ENCODE data around the gene ABLIM2. TPM values are rescaled to one million over a fixed set of nuclear protein-coding genes. Genes with fewer than 3 reads are reported as not detected.

The ABLIM2 gene
- total and polyA plus RNA-seq, 10 of the 15 experiments (the other 5 are each of a cell fraction or from before 2014, with no cell fraction given) = 0.03 to 0.15 (median 0.05) TPM; not detected in 7

DNA sequence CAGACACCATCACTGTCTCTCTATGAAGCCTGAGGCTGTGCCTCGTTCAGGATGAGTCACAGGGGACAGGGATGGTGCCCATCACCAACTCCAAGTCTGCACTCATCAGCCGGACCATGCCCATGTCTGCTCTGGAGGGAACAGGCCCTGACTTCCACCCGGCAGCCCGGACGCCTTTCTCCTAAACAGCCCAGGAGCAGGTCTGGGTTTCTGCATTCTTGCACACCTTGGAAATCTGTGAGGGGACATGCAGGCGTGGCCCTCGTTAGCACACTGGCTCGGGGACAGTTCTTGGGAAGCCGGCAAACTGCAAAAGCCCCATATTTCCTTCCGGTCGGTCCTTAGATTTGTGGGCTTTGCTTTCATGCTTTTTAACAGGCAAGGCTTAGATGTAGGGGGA lies 151.0 kb downstream of the ABLIM2 start:
- no peaks in the 10 kb centered on the region for H3K9me3 ChIP-seq (replicated peaks; ENCODE audit: control insufficient read depth, insufficient read depth, low read length)
- no peaks in the 10 kb centered on the region for H4K20me1 ChIP-seq (ENCODE audit: control insufficient read depth, insufficient read depth)
- ChIA-PET POLR2A (no interaction called here), RAD21 (ENCODE audit: unreplicated experiment) (no interaction called here), CTCF (no interaction called here), SMC1A (ENCODE audit: uncharacterized antibody, unreplicated experiment) (no interaction called here)
- no TSS peak for BruUV-seq (replicated peaks)
- intact Hi-C loops (cut with micrococcal nuclease; ENCODE audit: unreplicated experiment) = no loop called here
- H3K4me2 ChIP-seq (ENCODE audit: control insufficient read depth, insufficient read depth) = no peak overlapping the region
- no peak overlapping the region for H3K27ac ChIP-seq (ENCODE audit: control insufficient read depth, insufficient read depth)
- no peaks in the 10 kb centered on the region for H3K36me3 ChIP-seq (ENCODE audit: control insufficient read depth in 2 of 2, insufficient read depth in 2 of 2, low read length in 1 of 2)
- H3K4me1 ChIP-seq (ENCODE audit: control insufficient read depth, insufficient read depth, low read length) = no peaks in the 10 kb centered on the region
- FAIRE-seq = no peak
- peaks cover 1 to 3% of the 10 kb centered on the region in 2 experiments; a peak in 3 of 4 replicates for H3K27me3 ChIP-seq (replicated peaks in 1 of 2; ENCODE audit: control insufficient read depth in 2 of 2, insufficient read depth in 2 of 2, low read length in 1 of 2)
- no peaks in the 10 kb centered on the region for H3K79me2 ChIP-seq (ENCODE audit: control insufficient read depth, insufficient read depth, low read length)
- 50% methylated on average over 11 of the region's 11 CpGs for WGBS (ENCODE audit: insufficient coverage, insufficient replicate concordance, low lambda C conversion rate, missing lambda C conversion rate)
- no peak overlapping the region for H3K9ac ChIP-seq (ENCODE audit: control insufficient read depth, insufficient read depth, low read length)
- TF ChIP-seq ZNF384 (IDR thresholded peaks at IDR 0.05; ENCODE audit: borderline replicate concordance, low read depth, low read length) (no peak), NBN (IDR thresholded peaks at IDR 0.05) (no peak), ZNF217 (IDR thresholded peaks at IDR 0.05) (no peak), SRF (IDR thresholded peaks at IDR 0.05; ENCODE audit: low read depth in 2 of 2, low read length in 2 of 2) (no peak), ETV6 (conservative IDR thresholded peaks at IDR 0.05 in 1 of 2, IDR thresholded peaks at IDR 0.05 in 1 of 2; ENCODE audit: borderline replicate concordance in 1 of 2, low read depth in 1 of 2) (no peak), ZNF622 (IDR thresholded peaks at IDR 0.05) (no peak), ESRRA (IDR thresholded peaks at IDR 0.05; ENCODE audit: low read length) (no peak), JUND (IDR thresholded peaks at IDR 0.05; ENCODE audit: low read depth, low read length) (no peak), MEF2A (IDR thresholded peaks at IDR 0.05; ENCODE audit: insufficient read depth, low read depth, low read length) (no peak), GABPA (IDR thresholded peaks at IDR 0.05; ENCODE audit: low read depth) (no peak), SPI1 (IDR thresholded peaks at IDR 0.05; ENCODE audit: borderline replicate concordance, insufficient read depth, low read depth, low read length) (no peak)
- TF ChIP-seq, protein P1, sequence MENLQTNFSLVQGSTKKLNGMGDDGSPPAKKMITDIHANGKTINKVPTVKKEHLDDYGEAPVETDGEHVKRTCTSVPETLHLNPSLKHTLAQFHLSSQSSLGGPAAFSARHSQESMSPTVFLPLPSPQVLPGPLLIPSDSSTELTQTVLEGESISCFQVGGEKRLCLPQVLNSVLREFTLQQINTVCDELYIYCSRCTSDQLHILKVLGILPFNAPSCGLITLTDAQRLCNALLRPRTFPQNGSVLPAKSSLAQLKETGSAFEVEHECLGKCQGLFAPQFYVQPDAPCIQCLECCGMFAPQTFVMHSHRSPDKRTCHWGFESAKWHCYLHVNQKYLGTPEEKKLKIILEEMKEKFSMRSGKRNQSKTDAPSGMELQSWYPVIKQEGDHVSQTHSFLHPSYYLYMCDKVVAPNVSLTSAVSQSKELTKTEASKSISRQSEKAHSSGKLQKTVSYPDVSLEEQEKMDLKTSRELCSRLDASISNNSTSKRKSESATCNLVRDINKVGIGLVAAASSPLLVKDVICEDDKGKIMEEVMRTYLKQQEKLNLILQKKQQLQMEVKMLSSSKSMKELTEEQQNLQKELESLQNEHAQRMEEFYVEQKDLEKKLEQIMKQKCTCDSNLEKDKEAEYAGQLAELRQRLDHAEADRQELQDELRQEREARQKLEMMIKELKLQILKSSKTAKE (IDR thresholded peaks at IDR 0.05; ENCODE audit: low read depth, poor library complexity, severe bottlenecking) = no peak
- TF ChIP-seq, protein P2, sequence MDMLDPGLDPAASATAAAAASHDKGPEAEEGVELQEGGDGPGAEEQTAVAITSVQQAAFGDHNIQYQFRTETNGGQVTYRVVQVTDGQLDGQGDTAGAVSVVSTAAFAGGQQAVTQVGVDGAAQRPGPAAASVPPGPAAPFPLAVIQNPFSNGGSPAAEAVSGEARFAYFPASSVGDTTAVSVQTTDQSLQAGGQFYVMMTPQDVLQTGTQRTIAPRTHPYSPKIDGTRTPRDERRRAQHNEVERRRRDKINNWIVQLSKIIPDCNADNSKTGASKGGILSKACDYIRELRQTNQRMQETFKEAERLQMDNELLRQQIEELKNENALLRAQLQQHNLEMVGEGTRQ (IDR thresholded peaks at IDR 0.05; ENCODE audit: borderline replicate concordance, low read depth, low read length) = no peak
- TF ChIP-seq, protein P3, sequence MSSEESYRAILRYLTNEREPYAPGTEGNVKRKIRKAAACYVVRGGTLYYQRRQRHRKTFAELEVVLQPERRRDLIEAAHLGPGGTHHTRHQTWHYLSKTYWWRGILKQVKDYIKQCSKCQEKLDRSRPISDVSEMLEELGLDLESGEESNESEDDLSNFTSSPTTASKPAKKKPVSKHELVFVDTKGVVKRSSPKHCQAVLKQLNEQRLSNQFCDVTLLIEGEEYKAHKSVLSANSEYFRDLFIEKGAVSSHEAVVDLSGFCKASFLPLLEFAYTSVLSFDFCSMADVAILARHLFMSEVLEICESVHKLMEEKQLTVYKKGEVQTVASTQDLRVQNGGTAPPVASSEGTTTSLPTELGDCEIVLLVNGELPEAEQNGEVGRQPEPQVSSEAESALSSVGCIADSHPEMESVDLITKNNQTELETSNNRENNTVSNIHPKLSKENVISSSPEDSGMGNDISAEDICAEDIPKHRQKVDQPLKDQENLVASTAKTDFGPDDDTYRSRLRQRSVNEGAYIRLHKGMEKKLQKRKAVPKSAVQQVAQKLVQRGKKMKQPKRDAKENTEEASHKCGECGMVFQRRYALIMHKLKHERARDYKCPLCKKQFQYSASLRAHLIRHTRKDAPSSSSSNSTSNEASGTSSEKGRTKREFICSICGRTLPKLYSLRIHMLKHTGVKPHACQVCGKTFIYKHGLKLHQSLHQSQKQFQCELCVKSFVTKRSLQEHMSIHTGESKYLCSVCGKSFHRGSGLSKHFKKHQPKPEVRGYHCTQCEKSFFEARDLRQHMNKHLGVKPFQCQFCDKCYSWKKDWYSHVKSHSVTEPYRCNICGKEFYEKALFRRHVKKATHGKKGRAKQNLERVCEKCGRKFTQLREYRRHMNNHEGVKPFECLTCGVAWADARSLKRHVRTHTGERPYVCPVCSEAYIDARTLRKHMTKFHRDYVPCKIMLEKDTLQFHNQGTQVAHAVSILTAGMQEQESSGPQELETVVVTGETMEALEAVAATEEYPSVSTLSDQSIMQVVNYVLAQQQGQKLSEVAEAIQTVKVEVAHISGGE (CRISPR knock-in tag; IDR thresholded peaks at IDR 0.05) = no peak
- no peak overlapping the region for H3K4me3 ChIP-seq
- DNase-seq (ENCODE audit: low read depth, low spot score) = no peak
- no peak for ATAC-seq
- in situ Hi-C loops (cut with MboI) = no loop called here
- no peak overlapping the region for H2AFZ ChIP-seq (ENCODE audit: control insufficient read depth, low read depth, low read length)
